Activated T-helper 9 cell treated with anti-CD3 and anti-CD28 coated beads, Interleukin-2, amount 50 U/mL, for 16 hours (primary cell): Measurements from ENCODE around the gene ZCCHC2.
A peak's percentile ranks its signal among the peaks of the same experiment; 100 is the strongest.

Source experiments
- DNase-seq: peaks from one replicate; pipeline ENCODE4 v3.0.0-alpha.2; 2020; ENCODE audit warnings: low read depth

Gene ZCCHC2

DNA sequence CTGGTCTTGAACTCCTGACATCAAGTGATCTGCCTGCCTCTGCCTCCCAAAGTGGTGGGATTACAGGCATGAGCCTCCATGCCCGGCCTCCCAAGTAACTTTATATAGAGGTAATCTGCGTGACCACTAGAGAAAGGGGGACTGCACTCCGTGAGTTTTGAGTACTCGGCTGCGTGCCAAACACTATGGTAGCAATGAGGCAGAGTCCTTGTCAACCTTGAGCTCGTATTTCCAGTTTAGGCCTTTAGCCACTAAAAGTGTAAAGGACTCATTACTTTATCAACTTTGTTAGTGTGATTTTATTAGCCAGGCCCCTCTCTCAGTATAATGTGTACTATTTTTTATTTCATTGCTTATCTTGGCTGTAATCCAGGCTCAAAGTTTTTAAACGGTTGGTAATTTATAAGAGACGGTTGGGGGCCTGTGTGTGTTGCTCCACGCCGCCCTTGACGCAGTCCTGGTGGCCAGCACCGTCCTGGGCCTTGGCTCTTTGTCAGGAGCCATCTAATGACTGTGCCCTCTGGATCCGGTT lies 56.2 kb downstream of the ZCCHC2 start:
- no peak for DNase-seq

GRCh38 chr18:62583376-62583775 lies 60.6 kb downstream of the ZCCHC2 start:
- DNase-seq = no peak

GRCh38 chr18:62584241-62585120 lies 61.7 kb downstream of the ZCCHC2 start:
- DNase-seq = peak; percentile 72

GRCh38 chr18:62585274-62586150 lies 62.7 kb downstream of the ZCCHC2 start:
- peak; percentile 46 for DNase-seq

- DNase-seq = peak; percentile 65
Measured at GRCh38 chr18:62586151-62586774, 63.4 kb downstream of the ZCCHC2 start.

DNA sequence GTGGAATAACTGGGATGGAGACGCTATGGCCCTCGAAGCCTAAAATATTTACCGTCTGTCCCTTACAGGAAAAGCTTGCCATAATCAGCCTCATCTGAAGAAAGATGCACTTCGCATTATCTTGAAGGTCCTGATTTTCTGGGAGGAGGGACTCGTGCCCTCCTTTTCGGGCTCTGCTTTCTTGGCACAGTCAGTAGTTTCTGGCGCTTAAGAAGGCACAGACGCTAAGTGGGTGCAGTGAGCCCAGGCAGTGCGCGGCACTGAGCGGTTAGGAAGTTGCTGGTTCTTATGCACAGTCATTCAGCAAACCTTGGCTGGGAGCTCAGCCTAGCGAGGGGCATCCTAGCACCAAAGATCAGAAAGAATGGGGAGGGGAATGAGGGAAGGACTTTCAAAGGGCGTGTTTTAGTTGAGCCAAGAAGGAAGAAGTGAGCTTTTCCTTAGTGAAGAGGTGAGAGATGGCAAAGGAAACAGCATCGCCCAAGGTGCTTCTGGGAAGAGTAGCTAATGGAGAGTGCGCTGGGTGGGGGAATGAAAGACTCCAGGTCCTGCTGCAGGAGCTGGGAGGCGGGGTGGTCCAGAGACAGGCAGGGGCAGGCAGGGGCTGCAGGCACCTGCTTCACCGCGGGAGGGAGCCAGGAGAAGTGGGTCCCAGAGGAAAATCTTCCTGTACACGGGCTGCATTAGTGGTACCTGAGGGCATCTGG lies 64.1 kb downstream of the ZCCHC2 start:
- no peak for DNase-seq

DNA sequence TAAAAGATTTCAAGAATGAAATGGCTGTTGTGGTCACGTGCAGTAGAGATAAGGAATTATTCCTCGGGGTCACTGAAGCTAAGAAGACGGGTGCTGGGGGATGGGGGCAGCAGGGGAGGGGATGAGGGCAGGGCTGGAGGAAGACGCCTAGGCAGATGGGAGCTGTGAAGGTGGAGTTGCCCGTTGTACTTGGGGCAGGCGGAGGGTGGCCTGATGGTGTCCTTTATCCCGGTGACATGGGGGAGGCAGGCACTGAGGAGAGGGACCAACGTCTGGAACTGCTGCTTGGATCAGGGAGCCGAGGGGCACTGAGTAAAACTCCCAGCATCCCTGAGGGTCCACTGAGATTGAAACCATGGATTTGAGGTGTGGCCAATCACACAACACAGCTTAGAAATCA lies 64.9 kb downstream of the ZCCHC2 start:
- no peak for DNase-seq

DNA sequence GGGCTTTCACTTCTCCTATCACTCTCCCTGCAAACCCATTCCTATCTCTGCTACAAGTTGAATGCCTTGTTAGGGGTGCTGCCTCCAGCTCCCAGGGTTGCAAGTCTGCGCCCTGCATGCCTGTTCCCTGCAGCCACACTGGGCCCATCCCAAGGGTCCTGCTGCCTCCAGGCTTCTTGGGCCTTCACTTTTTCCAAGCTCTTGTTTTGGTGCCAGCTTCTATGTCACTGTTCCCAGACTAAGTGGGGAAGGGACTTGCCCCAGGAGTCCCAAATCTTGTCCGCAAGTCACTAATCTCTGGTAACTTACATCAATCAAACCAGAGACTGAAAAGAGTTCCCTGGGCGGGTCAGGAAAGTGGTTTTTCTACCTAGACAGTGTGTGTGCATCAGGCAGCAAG lies 65.4 kb downstream of the ZCCHC2 start:
- no peak for DNase-seq

GRCh38 chr18:62590799-62591590 lies 68.2 kb downstream of the ZCCHC2 start:
- no peak for DNase-seq

DNA sequence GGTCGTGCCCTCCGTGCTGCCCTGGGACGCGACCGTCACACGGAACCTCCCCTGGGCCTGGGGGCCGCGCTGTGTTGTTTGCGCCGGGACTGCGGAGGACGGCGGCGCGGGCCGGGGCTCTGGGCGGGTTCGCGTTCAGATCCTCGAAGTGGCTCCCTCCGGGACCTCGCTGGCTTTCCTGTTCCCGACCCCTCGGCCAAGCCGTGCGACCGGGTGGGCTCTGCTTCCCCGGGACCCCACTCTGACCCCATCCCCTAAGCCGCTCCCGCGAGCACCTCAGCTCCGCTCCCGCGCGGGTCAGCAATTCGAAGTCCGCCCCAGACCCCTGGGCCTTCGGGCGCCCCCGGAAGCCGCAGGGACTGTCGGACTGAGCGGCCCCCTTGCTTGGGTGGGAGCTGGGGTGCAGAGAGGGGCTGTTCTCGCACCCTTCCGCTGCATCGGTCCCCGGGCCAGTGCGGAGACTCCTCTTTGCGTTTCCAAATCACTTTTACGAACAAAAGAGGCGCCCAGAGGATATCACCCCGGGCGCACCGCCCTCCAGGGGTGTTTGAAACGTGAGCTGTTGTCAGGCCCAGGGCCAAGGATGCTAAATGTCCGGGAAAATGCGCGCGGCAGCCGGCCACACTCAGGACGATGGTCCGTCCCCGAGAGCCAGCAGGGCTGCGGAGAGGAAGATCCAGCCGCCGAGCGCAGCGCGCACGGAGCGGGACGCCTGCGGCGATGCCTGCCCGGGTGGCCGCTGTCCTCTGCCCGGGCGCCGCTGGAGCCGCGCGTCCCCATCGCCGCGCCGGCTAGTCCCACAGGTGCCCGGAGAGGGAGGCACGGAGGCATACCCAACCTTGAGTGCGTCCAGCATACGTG lies 73.5 kb downstream of the ZCCHC2 start:
- DNase-seq = no peak

DNA sequence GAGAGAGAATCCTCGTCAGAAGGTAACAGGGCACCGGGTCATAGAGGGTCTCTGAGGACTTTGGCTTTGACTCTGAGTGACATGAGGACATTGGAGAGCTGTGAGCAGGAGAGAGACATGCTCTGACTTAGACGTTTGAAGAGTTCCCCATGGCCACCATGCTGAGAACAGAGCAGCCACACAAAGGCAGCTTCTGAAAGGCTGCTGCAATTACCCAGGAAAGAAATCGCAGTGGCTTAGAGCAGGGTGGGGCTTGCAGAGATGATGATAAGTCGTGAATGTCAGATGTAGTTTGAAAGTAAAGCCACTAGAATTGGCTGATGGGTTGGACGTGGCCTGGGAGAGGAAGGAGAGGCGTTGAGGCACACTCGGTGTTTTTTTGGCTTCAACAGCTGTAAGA lies 79.0 kb downstream of the ZCCHC2 start:
- no peak for DNase-seq

DNA sequence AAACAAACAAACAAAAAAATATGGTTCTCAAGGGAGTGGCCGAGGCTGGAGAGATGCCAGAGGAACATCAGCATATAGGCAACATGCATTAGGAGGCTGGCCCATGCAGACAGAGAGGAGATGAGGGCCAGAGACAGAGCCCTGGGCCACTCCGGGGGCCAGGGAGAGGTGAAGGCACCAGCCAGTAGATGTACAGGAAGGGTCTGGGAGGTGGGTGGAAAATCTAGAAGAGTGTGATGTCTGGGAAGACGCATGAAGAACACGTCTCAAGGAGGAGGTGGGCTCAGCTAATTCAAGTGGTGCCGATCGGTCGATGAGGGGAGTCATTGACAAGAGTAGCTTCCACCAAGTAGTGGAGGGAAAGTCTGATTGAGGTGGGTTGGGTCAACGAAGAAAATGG lies 79.9 kb downstream of the ZCCHC2 start:
- DNase-seq = no peak

GRCh38 chr18:62603211-62603610 lies 80.4 kb downstream of the ZCCHC2 start:
- no peak for DNase-seq

DNA sequence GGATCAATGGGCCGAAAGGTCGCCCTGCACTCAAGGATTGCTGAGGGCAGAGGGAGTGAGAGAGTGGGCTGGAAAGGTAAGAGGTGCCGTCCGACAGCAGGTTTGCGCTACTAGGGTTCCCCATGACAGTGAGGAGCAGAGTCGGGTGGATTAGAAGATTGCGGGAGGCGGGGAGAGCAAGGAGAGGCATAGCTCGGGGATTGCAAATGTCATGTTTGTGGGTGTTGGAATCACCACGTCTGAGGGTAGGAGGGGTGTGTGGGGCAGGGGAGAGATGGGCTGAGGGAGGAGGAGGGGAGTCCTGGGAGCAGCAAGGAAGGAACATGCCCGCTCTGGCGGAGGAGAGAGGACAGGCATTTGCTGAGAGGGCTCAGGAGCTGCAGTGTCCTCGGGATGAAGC lies 81.2 kb downstream of the ZCCHC2 start:
- DNase-seq = no peak

- no peak for DNase-seq
Measured at GRCh38 chr18:62605685-62606084, 82.9 kb downstream of the ZCCHC2 start.

DNA sequence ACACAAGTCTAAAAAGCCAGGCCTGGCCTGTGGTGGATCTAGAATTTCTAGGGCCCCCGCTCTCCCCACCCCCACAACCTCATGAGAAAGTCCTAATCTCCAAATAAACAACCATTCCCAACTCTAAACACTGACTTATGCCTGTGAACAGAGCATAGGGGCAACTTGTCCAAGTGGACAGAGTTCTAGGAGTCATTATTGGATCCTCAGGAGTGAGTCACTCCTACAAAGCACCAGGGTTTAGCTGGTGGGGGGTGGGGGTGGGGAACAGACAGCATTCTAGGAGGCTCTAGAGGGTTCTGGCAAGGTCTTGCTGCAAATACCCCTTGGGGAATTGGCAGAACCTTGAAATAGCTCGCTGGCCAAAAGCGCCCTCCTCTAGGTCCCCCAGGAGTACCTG lies 83.3 kb downstream of the ZCCHC2 start:
- DNase-seq = no peak

DNA sequence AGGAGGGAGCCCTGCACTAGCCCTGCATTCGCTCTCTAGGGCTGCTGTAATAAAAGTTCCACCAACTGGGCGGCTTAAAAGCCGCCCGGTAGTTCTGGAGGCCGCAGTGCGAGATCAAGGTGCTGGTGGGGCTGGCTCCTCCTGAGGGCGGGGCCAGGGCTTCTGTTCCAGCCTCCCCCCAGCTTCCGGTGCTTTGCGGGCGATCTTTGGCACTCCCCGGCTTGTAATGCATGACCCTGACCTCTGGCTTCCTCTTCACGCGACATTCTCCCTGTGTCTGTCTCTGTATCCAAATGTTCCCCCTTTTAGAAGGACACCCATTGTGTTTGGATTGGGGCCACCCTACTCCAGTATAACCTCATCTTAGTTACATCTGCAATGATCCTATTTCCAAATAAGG lies 84.5 kb downstream of the ZCCHC2 start:
- no peak for DNase-seq

GRCh38 chr18:62607708-62608428 lies 85.0 kb downstream of the ZCCHC2 start:
- DNase-seq = no peak

DNA sequence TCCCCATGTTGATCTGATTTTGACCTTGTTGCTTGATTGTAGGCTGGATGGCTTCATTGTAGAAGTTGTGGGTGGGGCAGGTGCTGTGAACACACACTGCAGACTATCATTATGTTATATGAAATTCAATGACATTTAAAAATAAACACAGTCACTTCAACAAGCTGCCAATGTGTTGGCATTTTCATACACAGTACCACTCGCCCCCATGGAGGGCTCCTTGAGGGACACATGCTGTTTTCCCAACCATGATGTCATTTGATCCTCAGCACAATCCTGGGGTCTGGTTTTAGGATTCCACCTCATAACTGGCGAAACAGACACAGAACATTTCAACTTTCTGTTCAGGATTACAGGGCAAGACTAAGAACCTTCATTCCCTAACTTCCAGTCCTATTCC lies 86.9 kb downstream of the ZCCHC2 start:
- no peak for DNase-seq
